ENCODE measurements around the gene NDUFS5.

GRCh38 chr1:39046613-39047210, 20.6 kb downstream of the NDUFS5 start:
- TF ChIP-seq CTCF (IDR thresholded peaks at IDR 0.05) (no peak), POLR2A (IDR thresholded peaks at IDR 0.05) (no peak)
